SK-N-SH treated with all-trans-retinoic acid at 6 μM for 48 hours (cell line): Measurements from ENCODE around the gene ABI1.

Source experiments
- ATAC-seq: fragments of 200-7000 bp; cut with Tn5 transposase; 3 replicates; pipeline ENCODE4 v1.9.1; 2020; ENCODE audit warnings: mild to moderate bottlenecking, moderate library complexity
- BACH2 ChIP-seq: fragments of 250-450 bp; sonication (Bioruptor Pico); IDR thresholded peaks from 2 replicates; pipeline ENCODE4 v1.9.0; 2021; ENCODE audit warnings: mild to moderate bottlenecking, borderline replicate concordance
- CSDC2 ChIP-seq: fragments of 250-450 bp; sonication (Bioruptor Pico); IDR thresholded peaks from 2 replicates; pipeline ENCODE4 v1.5.0; 2020; ENCODE audit warnings: mild to moderate bottlenecking, moderate library complexity
- CSRNP3 ChIP-seq: fragments of 250-450 bp; sonication (Bioruptor Pico); IDR thresholded peaks from 2 replicates; pipeline ENCODE4 v1.5.1; 2021; ENCODE audit warnings: mild to moderate bottlenecking, moderate library complexity
- ESRRG ChIP-seq: fragments of 250-450 bp; sonication (Bioruptor Pico); IDR thresholded peaks from 2 replicates; pipeline ENCODE4 v1.6.1; 2021; ENCODE audit warnings: mild to moderate bottlenecking
- GLIS3 ChIP-seq: fragments of 250-450 bp; sonication (Bioruptor Pico); IDR thresholded peaks from 2 replicates; pipeline ENCODE4 v1.5.0; 2020; ENCODE audit warnings: mild to moderate bottlenecking, moderate library complexity
- ISL1 ChIP-seq: fragments of 250-450 bp; sonication (Bioruptor Pico); IDR thresholded peaks from 2 replicates; pipeline ENCODE4 v2.1.2; 2022; ENCODE audit warnings: mild to moderate bottlenecking, moderate library complexity
- OSR1 ChIP-seq: fragments of 250-450 bp; sonication (Bioruptor Pico); IDR thresholded peaks from 2 replicates; pipeline ENCODE4 v1.8.0; 2022; ENCODE audit warnings: moderate library complexity, mild to moderate bottlenecking, inconsistent platforms
- POU6F1 ChIP-seq: fragments of 250-450 bp; sonication (Bioruptor Pico); IDR thresholded peaks from 2 replicates; pipeline ENCODE4 v1.8.0; 2021; ENCODE audit warnings: low read depth, mild to moderate bottlenecking, moderate library complexity, borderline replicate concordance
- RARB ChIP-seq: fragments of 250-450 bp; sonication (Bioruptor Pico); IDR thresholded peaks from 2 replicates; pipeline ENCODE4 v1.8.0; 2021; ENCODE audit warnings: mild to moderate bottlenecking, moderate library complexity
- TCF4 ChIP-seq: fragments of 250-450 bp; sonication (Bioruptor Pico); IDR thresholded peaks from 2 replicates; pipeline ENCODE4 v1.8.0; 2021; ENCODE audit warnings: mild to moderate bottlenecking, moderate library complexity, borderline replicate concordance
- ZC3H10 ChIP-seq: fragments of 250-450 bp; sonication (Bioruptor Pico); IDR thresholded peaks from 2 replicates; pipeline ENCODE4 v1.5.1; 2021; ENCODE audit warnings: mild to moderate bottlenecking, moderate library complexity
- ZFP30 ChIP-seq: fragments of 450-650 bp; formaldehyde crosslinking; IDR thresholded peaks from 2 replicates; pipeline ENCODE4 v1.5.0; 2022; ENCODE audit warnings: mild to moderate bottlenecking, moderate library complexity
- ZNF565 ChIP-seq: fragments of 450-650 bp; formaldehyde crosslinking; conservative IDR thresholded peaks from 2 replicates; pipeline ENCODE4 v1.5.0; 2020; ENCODE audit warnings: low read depth, mild to moderate bottlenecking, moderate library complexity
- ZNF8 ChIP-seq: fragments of 450-650 bp; formaldehyde crosslinking; IDR thresholded peaks from 2 replicates; pipeline ENCODE4 v1.5.0; 2020; ENCODE audit warnings: mild to moderate bottlenecking, moderate library complexity
- TF ChIP-seq, protein P1 (sequence below): fragments of 250-450 bp; sonication (Bioruptor Pico); IDR thresholded peaks from 2 replicates; pipeline ENCODE4 v1.8.0; 2020; ENCODE audit warnings: mild to moderate bottlenecking, moderate library complexity, borderline replicate concordance
- TF ChIP-seq, protein P2 (sequence below): fragments of 250-450 bp; sonication (Bioruptor Pico); IDR thresholded peaks from 2 replicates; pipeline ENCODE4 v1.5.0; 2020; ENCODE audit warnings: mild to moderate bottlenecking, moderate library complexity
- TF ChIP-seq, protein P3 (sequence below): fragments of 250-450 bp; sonication (Bioruptor Pico); IDR thresholded peaks from 2 replicates; pipeline ENCODE4 v1.5.1; 2020; ENCODE audit warnings: low read depth, mild to moderate bottlenecking, moderate library complexity

Gene ABI1

DNA sequence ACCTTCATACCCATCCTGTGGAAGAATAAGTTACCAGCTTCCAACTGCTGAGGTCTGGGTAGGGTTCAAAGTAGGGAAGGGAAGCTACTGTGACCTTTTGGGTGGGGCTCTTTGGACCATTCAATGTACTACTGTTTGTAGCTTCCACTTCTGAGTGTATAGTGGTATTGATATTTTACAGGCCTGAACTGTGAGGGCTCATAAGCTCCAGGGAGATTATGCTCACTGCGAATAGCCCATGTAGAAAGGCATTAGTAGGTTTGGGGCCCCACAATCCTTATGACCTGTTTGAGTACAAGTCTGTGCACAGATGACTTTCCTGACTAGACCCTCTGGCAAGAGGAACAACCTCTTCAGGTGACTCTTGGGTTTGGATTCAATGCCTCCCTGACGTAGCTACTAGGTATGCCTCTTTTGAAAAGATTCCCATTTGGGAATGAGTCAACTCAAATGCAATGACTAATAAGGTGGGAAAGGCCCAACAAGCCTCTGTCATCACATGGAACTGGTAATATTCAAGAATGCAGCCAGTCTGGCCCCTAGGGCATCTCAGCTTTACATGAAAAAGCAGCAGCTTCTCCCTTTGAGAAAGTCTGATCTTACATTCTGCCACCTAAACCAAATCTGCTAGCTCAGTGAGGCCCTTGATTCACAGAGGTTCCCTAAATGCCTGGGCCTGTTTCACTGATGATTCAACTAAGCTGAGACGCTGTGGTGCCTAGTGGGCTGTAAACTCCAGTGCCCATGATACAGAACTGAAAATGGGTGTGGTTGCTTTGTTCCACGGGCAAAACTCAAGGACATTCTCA is 79.8 kb downstream of the ABI1 start:
- TF ChIP-seq GLIS3 (CRISPR knock-in tag), result no peak
- no peak for TF ChIP-seq RARB (CRISPR knock-in tag)
- TF ChIP-seq POU6F1 (CRISPR knock-in tag), result no peak
- TF ChIP-seq BACH2 (CRISPR knock-in tag), result no peak
- no peak for TF ChIP-seq TCF4
- TF ChIP-seq CSDC2 (CRISPR knock-in tag), result no peak
- TF ChIP-seq, protein P1, sequence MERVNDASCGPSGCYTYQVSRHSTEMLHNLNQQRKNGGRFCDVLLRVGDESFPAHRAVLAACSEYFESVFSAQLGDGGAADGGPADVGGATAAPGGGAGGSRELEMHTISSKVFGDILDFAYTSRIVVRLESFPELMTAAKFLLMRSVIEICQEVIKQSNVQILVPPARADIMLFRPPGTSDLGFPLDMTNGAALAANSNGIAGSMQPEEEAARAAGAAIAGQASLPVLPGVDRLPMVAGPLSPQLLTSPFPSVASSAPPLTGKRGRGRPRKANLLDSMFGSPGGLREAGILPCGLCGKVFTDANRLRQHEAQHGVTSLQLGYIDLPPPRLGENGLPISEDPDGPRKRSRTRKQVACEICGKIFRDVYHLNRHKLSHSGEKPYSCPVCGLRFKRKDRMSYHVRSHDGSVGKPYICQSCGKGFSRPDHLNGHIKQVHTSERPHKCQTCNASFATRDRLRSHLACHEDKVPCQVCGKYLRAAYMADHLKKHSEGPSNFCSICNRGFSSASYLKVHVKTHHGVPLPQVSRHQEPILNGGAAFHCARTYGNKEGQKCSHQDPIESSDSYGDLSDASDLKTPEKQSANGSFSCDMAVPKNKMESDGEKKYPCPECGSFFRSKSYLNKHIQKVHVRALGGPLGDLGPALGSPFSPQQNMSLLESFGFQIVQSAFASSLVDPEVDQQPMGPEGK (CRISPR knock-in tag), result no peak
- no peak for TF ChIP-seq ZNF8 (CRISPR knock-in tag)
- TF ChIP-seq, protein P2, sequence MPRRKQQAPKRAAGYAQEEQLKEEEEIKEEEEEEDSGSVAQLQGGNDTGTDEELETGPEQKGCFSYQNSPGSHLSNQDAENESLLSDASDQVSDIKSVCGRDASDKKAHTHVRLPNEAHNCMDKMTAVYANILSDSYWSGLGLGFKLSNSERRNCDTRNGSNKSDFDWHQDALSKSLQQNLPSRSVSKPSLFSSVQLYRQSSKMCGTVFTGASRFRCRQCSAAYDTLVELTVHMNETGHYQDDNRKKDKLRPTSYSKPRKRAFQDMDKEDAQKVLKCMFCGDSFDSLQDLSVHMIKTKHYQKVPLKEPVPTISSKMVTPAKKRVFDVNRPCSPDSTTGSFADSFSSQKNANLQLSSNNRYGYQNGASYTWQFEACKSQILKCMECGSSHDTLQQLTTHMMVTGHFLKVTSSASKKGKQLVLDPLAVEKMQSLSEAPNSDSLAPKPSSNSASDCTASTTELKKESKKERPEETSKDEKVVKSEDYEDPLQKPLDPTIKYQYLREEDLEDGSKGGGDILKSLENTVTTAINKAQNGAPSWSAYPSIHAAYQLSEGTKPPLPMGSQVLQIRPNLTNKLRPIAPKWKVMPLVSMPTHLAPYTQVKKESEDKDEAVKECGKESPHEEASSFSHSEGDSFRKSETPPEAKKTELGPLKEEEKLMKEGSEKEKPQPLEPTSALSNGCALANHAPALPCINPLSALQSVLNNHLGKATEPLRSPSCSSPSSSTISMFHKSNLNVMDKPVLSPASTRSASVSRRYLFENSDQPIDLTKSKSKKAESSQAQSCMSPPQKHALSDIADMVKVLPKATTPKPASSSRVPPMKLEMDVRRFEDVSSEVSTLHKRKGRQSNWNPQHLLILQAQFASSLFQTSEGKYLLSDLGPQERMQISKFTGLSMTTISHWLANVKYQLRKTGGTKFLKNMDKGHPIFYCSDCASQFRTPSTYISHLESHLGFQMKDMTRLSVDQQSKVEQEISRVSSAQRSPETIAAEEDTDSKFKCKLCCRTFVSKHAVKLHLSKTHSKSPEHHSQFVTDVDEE (CRISPR knock-in tag), result no peak
- TF ChIP-seq, protein P3, sequence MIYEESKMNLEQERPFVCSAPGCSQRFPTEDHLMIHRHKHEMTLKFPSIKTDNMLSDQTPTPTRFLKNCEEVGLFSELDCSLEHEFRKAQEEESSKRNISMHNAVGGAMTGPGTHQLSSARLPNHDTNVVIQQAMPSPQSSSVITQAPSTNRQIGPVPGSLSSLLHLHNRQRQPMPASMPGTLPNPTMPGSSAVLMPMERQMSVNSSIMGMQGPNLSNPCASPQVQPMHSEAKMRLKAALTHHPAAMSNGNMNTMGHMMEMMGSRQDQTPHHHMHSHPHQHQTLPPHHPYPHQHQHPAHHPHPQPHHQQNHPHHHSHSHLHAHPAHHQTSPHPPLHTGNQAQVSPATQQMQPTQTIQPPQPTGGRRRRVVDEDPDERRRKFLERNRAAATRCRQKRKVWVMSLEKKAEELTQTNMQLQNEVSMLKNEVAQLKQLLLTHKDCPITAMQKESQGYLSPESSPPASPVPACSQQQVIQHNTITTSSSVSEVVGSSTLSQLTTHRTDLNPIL (CRISPR knock-in tag), result no peak
- TF ChIP-seq ZFP30 (CRISPR knock-in tag), result no peak
- no peak for TF ChIP-seq OSR1
- TF ChIP-seq ZNF565, result no peak
- TF ChIP-seq ESRRG (CRISPR knock-in tag), result no peak
- ATAC-seq, result peak; percentile 80

- no peak for ATAC-seq
- no peak for TF ChIP-seq BACH2 (CRISPR knock-in tag)
- no peak for TF ChIP-seq OSR1
These were observed 80.5 kb downstream of the ABI1 start for GRCh38 chr10:26780106-26780792.

GRCh38 chr10:26779176-26779860 is 81.4 kb downstream of the ABI1 start:
- TF ChIP-seq CSDC2 (CRISPR knock-in tag) (no peak), POU6F1 (CRISPR knock-in tag) (no peak), ZC3H10 (CRISPR knock-in tag) (no peak), ESRRG (CRISPR knock-in tag) (no peak), RARB (CRISPR knock-in tag) (no peak), TCF4 (no peak), ZFP30 (CRISPR knock-in tag) (no peak), CSRNP3 (CRISPR knock-in tag) (no peak), ZNF8 (CRISPR knock-in tag) (no peak), ISL1 (CRISPR knock-in tag) (no peak)
- TF ChIP-seq, protein P3 (CRISPR knock-in tag), result no peak
- no peak for ATAC-seq
